Measurements from ENCODE around the gene SLC28A3.

SLC28A3 gene

DNA sequence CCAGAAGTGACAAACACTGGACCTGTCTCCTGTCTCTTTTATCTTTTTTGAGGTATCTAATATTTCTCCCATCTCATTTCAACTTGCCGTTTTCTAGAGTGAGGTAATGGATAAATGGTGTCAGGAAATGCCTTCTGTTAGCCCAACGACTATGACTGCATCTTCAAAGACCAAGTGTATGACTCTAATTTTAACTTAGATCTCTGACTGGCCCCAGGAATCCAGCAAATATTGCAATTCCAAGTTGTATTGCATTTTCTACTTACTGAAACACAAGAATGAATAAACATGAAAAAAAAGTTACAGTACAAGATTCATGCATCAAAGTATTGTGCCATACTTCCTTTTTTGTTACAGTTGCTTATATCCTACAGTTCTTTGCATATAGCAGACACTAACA lies 26.3 kb downstream of the SLC28A3 start:
- in situ Hi-C loops (cut with MboI; ENCODE audit: low pct_unique_long_range_greater_than_20kb, low sequenced_read_pairs, unreplicated experiment): loop anchor here (10.0 kb wide), 1 partner anchor 380 kb away; no protein-coding TSS in a partner anchor
- no peak for DNase-seq (ENCODE audit: low spot score)

GRCh38 chr9:84310883-84311282 lies 29.7 kb downstream of the SLC28A3 start:
- TF ChIP-seq, protein P1, sequence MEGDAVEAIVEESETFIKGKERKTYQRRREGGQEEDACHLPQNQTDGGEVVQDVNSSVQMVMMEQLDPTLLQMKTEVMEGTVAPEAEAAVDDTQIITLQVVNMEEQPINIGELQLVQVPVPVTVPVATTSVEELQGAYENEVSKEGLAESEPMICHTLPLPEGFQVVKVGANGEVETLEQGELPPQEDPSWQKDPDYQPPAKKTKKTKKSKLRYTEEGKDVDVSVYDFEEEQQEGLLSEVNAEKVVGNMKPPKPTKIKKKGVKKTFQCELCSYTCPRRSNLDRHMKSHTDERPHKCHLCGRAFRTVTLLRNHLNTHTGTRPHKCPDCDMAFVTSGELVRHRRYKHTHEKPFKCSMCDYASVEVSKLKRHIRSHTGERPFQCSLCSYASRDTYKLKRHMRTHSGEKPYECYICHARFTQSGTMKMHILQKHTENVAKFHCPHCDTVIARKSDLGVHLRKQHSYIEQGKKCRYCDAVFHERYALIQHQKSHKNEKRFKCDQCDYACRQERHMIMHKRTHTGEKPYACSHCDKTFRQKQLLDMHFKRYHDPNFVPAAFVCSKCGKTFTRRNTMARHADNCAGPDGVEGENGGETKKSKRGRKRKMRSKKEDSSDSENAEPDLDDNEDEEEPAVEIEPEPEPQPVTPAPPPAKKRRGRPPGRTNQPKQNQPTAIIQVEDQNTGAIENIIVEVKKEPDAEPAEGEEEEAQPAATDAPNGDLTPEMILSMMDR (IDR thresholded peaks at IDR 0.05; ENCODE audit: extremely low read depth, insufficient read depth, missing control alignments): no peak
- no peak for DNase-seq (ENCODE audit: low spot score)

More for the DNA sequence above, 26.3 kb downstream of the SLC28A3 start:
- TF ChIP-seq, protein P1 (IDR thresholded peaks at IDR 0.05; ENCODE audit: extremely low read depth, insufficient read depth, missing control alignments): no peak

GRCh38 chr9:84305497-84306131 lies 34.9 kb downstream of the SLC28A3 start:
- DNase-seq (ENCODE audit: low spot score): no peak
- TF ChIP-seq, protein P1 (IDR thresholded peaks at IDR 0.05; ENCODE audit: extremely low read depth, insufficient read depth, missing control alignments): no peak
- in situ Hi-C loops (cut with MboI; ENCODE audit: low pct_unique_long_range_greater_than_20kb, low sequenced_read_pairs, unreplicated experiment): no loop called here

More at GRCh38 chr9:84310883-84311282, 29.7 kb downstream of the SLC28A3 start:
- in situ Hi-C loops (cut with MboI; ENCODE audit: low pct_unique_long_range_greater_than_20kb, low sequenced_read_pairs, unreplicated experiment): loop anchor here (10.0 kb wide), 1 partner anchor 376 kb away; no protein-coding TSS in a partner anchor

GRCh38 chr9:84304166-84304565 lies 36.4 kb downstream of the SLC28A3 start:
- no peak for DNase-seq (ENCODE audit: low spot score)
- in situ Hi-C loops (cut with MboI; ENCODE audit: low pct_unique_long_range_greater_than_20kb, low sequenced_read_pairs, unreplicated experiment): no loop called here
- TF ChIP-seq, protein P1 (IDR thresholded peaks at IDR 0.05; ENCODE audit: extremely low read depth, insufficient read depth, missing control alignments): no peak

DNA sequence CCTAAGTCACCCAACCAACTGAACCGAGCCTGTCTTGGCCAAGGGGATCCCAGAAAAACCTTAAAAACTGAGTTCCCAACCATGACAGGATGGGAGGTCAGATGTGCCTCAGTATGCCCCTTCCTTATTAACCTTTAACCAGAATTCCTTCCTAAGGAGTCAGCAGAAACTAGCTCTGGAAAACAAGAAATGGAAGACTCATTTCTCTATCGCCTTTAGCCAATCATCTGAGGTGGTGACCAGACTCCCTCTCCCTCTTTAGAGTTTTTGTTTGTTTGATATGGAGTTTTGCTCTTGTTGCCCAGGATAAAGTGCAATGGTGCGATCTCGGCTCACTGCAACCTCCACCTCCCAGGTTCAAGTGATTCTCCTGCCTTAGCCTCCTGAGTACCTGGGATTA lies 37.5 kb downstream of the SLC28A3 start:
- in situ Hi-C loops (cut with MboI; ENCODE audit: low pct_unique_long_range_greater_than_20kb, low sequenced_read_pairs, unreplicated experiment): no loop called here
- TF ChIP-seq, protein P1 (IDR thresholded peaks at IDR 0.05; ENCODE audit: extremely low read depth, insufficient read depth, missing control alignments): no peak
- DNase-seq (ENCODE audit: low spot score): no peak

- TF ChIP-seq, protein P1 (IDR thresholded peaks at IDR 0.05; ENCODE audit: extremely low read depth, insufficient read depth, missing control alignments): no peak
- DNase-seq (ENCODE audit: low spot score): no peak
- in situ Hi-C loops (cut with MboI; ENCODE audit: low pct_unique_long_range_greater_than_20kb, low sequenced_read_pairs, unreplicated experiment): no loop called here
Observed at GRCh38 chr9:84301851-84302250, 38.7 kb downstream of the SLC28A3 start.

Data from GM13977 (cell line).